ENCODE measurements around the gene CCDC71L.

CCDC71L gene

GRCh38 chr7:106623315-106623660 is 37.7 kb downstream of the CCDC71L start:
- DNase-seq: no peak

- no peak for DNase-seq
Measured at GRCh38 chr7:106622654-106623314, 38.2 kb downstream of the CCDC71L start.

- no peak for DNase-seq
Measured at GRCh38 chr7:106621393-106622132, 39.4 kb downstream of the CCDC71L start.

- DNase-seq: no peak
Measured at GRCh38 chr7:106620676-106621075, 40.3 kb downstream of the CCDC71L start.

GRCh38 chr7:106620034-106620433 is 40.9 kb downstream of the CCDC71L start:
- DNase-seq: no peak

- no peak for DNase-seq
Measured at GRCh38 chr7:106619213-106619612, 41.7 kb downstream of the CCDC71L start.

- DNase-seq: peak; percentile 48
Measured at GRCh38 chr7:106618480-106618879, 42.5 kb downstream of the CCDC71L start.

GRCh38 chr7:106617860-106618259 is 43.1 kb downstream of the CCDC71L start:
- DNase-seq: no peak

GRCh38 chr7:106616708-106617051 is 44.3 kb downstream of the CCDC71L start:
- no peak for DNase-seq

GRCh38 chr7:106615808-106616707 is 44.9 kb downstream of the CCDC71L start:
- no peak for DNase-seq

- no peak for DNase-seq
Measured at GRCh38 chr7:106614751-106615150, 46.2 kb downstream of the CCDC71L start.

GRCh38 chr7:106613848-106614560 is 47.0 kb downstream of the CCDC71L start:
- no peak for DNase-seq

GRCh38 chr7:106613279-106613678 is 47.7 kb downstream of the CCDC71L start:
- no peak for DNase-seq

- DNase-seq: no peak
Measured at GRCh38 chr7:106612432-106612831, 48.5 kb downstream of the CCDC71L start.

GRCh38 chr7:106611911-106612310 is 49.0 kb downstream of the CCDC71L start:
- DNase-seq: no peak

GRCh38 chr7:106610996-106611886 is 49.7 kb downstream of the CCDC71L start:
- DNase-seq: no peak

- DNase-seq: no peak
Measured at GRCh38 chr7:106609416-106609815, 51.5 kb downstream of the CCDC71L start.

- DNase-seq: no peak
Measured at GRCh38 chr7:106608661-106609060, 52.3 kb downstream of the CCDC71L start.

All from hematopoietic multipotent progenitor cell treated with erythropoietin and hydrocortisone succinate and interleukin-3 and kit ligand, for 8 days (in vitro differentiated cells).